Measurements from ENCODE around the gene ACLY. TPM values are rescaled to one million over a fixed set of nuclear protein-coding genes. Genes with fewer than 3 reads are reported as not detected.

The ACLY gene
- 100 to 1,000 TPM in 1 of 4 donors, 10 to 100 TPM in 3; 30.0 to 108 (median 67.3) TPM for total RNA-seq

DNA sequence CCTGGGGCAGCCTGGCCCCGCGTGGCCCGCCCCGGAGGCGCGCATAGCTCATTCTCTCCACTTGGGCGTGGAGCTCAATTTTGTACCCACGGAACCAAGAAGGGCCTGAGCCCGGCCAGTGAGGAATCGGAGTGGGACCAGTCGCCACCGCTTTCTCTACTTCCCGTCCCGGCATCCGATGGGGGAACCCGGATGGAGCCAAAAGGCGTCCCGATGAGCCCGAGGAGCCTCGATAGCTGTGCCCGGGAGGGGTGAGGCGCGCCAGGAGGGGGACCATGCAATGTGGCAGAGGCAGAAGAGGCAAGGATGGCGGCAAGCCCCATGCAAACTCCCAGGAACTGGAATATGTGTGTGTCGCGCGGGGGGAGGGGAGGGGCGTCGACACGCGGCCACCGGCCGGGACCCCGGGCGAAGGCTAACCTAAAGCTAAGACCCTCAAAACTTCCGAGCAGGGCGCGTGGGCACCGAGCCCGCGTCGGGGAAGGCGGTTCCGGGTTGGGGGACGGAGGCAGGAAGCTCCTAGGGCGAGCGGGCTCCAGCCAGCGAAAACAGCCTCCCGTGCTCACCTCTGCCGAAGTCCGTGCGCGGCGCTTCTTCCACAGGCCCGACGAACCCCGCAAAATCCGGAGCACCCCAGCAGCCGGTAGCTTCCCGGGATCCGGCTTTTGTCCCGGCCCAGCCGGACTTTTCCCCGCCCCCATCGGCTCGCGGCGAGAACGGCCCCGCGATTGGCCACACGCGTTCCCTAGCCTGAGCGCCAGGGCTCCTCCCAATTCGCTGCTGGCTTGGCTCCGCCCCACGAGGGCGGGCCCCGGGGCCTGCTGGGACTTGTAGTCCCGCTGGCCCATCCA, at the start of gene ACLY:
Gene ACLY (minus strand): TSS at position 638 of the 851 bp plus-strand sequence. CDS start 5,078 bp downstream, outside the sequence.
- peak; percentile 95 to 98 for DNase-seq
- no peaks in the 10 kb centered on the region for H3K36me3 ChIP-seq
- H3K9me3 ChIP-seq, result no peaks in the 10 kb centered on the region
- no peaks in the 10 kb centered on the region for H3K27me3 ChIP-seq
- intact Hi-C loops (cut with DNase I; ENCODE audit: low total_unique reads), result no loop called here
- peak within 1 kb of the TSS; percentile 64 to 79 for H3K27ac ChIP-seq
- TF ChIP-seq POLR2A (IDR thresholded peaks at IDR 0.05), result peak; percentile 84
- TF ChIP-seq, protein P1, sequence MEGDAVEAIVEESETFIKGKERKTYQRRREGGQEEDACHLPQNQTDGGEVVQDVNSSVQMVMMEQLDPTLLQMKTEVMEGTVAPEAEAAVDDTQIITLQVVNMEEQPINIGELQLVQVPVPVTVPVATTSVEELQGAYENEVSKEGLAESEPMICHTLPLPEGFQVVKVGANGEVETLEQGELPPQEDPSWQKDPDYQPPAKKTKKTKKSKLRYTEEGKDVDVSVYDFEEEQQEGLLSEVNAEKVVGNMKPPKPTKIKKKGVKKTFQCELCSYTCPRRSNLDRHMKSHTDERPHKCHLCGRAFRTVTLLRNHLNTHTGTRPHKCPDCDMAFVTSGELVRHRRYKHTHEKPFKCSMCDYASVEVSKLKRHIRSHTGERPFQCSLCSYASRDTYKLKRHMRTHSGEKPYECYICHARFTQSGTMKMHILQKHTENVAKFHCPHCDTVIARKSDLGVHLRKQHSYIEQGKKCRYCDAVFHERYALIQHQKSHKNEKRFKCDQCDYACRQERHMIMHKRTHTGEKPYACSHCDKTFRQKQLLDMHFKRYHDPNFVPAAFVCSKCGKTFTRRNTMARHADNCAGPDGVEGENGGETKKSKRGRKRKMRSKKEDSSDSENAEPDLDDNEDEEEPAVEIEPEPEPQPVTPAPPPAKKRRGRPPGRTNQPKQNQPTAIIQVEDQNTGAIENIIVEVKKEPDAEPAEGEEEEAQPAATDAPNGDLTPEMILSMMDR (IDR thresholded peaks at IDR 0.05), result no peak
- H3K4me1 ChIP-seq, result peaks cover 0 to 11% of the 10 kb centered on the region in 2 donors
- peak within 1 kb of the TSS; percentile 73 to 74 for H3K4me3 ChIP-seq

DNA sequence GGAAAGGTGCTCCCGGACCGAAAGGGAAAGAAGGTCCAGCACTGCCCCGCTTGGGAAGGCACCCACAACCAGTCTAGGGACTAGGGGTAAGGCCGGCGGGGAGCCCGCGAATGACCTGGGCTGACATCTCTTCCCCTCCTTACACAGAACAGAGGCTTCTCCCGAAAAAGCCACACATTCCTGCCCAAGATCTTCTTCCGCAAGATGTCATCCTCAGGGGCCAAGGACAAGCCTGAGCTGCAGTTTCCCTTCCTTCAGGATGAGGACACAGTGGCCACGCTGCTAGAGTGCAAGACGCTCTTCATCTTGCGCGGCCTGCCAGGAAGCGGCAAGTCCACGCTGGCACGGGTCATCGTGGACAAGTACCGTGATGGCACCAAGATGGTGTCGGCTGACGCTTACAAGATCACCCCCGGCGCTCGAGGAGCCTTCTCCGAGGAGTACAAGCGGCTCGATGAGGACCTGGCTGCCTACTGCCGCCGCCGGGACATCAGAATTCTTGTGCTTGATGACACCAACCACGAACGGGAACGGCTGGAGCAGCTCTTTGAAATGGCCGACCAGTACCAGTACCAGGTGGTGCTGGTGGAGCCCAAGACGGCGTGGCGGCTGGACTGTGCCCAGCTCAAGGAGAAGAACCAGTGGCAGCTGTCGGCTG, 49.3 kb upstream of the ACLY start:
- intact Hi-C loops (cut with DNase I; ENCODE audit: low total_unique reads), result loop anchor here (10.0 kb wide), 2 partner anchors 57 to 147 kb away; partner anchors contain the start of genes DHX58 and NKIRAS2
- no peak for DNase-seq
- peak overlapping the region in 1 of 2 donors; percentile 91 for H3K27ac ChIP-seq
- H3K9me3 ChIP-seq, result no peaks in the 10 kb centered on the region
- no peak for TF ChIP-seq POLR2A (IDR thresholded peaks at IDR 0.05)
- TF ChIP-seq, protein P1 (IDR thresholded peaks at IDR 0.05), result no peak
- no peak overlapping the region for H3K4me3 ChIP-seq
- H3K36me3 ChIP-seq, result no peaks in the 10 kb centered on the region
- no peaks in the 10 kb centered on the region for H3K27me3 ChIP-seq
- peaks cover 0 to 9% of the 10 kb centered on the region in 2 donors for H3K4me1 ChIP-seq

DNA sequence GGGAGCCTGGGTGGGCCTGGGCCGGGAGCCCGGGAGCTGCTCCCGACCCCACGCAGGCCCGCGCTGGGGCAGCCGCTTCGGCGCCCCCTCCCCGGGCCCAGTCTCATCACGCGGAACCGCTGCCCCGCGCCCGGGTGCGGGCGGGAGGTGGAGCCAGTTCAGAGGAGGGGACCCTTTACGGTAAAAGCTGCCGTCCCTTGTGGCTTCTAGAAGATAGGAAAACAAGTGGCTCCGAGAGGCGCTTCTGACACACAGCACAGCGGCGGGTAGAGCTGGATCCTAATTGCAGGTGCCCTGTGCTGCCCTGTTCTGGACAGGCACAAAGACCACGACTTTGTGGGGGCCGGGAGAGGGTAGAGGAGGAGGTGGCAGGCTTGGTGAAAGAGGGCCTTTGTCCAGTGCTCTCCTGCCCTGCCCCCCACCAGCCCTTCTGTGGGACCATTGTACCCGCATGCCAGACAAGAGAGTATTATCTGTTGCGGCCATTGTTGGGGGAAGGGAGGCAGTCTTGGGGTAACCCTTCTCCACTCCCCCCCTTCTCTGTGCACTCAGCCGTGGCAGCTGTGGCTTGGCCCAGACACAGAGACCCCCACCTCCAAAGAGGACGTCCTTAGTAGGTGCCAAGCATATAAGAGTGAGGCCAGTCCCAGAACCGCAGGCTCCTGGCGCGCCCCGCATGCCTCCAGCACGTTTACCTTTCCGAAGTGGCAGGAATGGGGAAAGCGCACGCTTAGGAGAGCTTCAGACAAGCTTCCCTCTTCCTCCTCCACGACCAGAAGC, 48.6 kb upstream of the ACLY start:
- Histone ChIP-seq H3K4me3 (peak overlapping the region; percentile 79 to 92), H3K27ac (peak overlapping the region; percentile 85 to 91), H3K36me3 (no peaks in the 10 kb centered on the region), H3K9me3 (no peaks in the 10 kb centered on the region), H3K27me3 (no peaks in the 10 kb centered on the region), H3K4me1 (peaks cover 0 to 9% of the 10 kb centered on the region in 2 donors)
- no peak for DNase-seq
- TF ChIP-seq, protein P1 (IDR thresholded peaks at IDR 0.05), result no peak
- TF ChIP-seq POLR2A (IDR thresholded peaks at IDR 0.05), result no peak
- intact Hi-C loops (cut with DNase I; ENCODE audit: low total_unique reads), result loop anchor here (10.0 kb wide), 2 partner anchors 57 to 147 kb away; partner anchors contain the start of genes DHX58 and NKIRAS2

DNA sequence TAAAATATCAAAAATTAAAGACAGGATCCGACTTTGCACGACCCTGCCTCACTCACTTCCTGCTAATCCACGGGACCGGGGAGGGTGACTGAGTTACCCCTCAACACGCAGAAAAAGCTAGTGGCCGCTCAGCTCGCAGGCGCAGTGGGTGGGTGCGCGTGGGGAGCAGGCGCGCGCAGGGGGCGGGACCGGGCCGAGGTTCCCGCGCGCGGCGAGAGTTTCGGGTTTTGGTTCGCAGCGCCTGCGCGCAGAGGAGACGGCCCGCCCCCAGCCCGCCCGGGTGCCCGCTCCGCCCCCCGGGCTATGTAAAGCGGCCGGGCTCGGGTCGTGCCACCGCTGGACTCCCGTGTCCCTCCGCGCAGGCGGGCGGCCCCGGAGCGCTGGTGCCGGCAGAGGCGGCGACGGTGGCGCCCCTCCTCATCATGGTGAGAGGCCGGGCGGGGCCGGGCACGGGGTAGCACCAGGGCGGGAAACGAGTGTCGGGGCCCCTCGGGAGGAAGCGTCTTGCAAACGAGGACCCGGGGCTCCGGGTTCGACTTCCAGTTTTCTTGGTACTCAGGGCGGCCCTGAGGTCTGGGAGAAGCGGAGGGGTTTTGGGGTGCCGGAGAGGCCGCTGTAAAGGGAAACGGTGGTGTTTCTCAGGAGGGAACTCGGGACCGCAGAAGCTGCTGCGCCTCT, 47.9 kb upstream of the ACLY start, which contains the start of gene CNP:
Gene CNP (plus strand): TSS at position 333 of the 678 bp plus-strand sequence. CDS start 90 bp downstream, at position 423.
- peaks cover 0 to 9% of the 10 kb centered on the region in 2 donors for H3K4me1 ChIP-seq
- H3K4me3 ChIP-seq, result peak within 1 kb of the TSS; percentile 79 to 92
- DNase-seq, result peak; percentile 87 to 92
- no peaks in the 10 kb centered on the region for H3K27me3 ChIP-seq
- H3K36me3 ChIP-seq, result no peaks in the 10 kb centered on the region
- H3K27ac ChIP-seq, result peak within 1 kb of the TSS; percentile 85 to 91
- intact Hi-C loops (cut with DNase I; ENCODE audit: low total_unique reads), result loop anchor here (10.0 kb wide), 2 partner anchors 58 to 148 kb away; partner anchors contain the start of genes DHX58 and NKIRAS2
- peak; percentile 73 to 86 for TF ChIP-seq POLR2A (IDR thresholded peaks at IDR 0.05)
- TF ChIP-seq, protein P1 (IDR thresholded peaks at IDR 0.05), result peak in 1 of 4 experiments; percentile 34
- no peaks in the 10 kb centered on the region for H3K9me3 ChIP-seq
